ENCODE results near the gene DSP.
A peak's percentile ranks its signal among the peaks of the same experiment; 100 is the strongest.

DSP gene

DNA sequence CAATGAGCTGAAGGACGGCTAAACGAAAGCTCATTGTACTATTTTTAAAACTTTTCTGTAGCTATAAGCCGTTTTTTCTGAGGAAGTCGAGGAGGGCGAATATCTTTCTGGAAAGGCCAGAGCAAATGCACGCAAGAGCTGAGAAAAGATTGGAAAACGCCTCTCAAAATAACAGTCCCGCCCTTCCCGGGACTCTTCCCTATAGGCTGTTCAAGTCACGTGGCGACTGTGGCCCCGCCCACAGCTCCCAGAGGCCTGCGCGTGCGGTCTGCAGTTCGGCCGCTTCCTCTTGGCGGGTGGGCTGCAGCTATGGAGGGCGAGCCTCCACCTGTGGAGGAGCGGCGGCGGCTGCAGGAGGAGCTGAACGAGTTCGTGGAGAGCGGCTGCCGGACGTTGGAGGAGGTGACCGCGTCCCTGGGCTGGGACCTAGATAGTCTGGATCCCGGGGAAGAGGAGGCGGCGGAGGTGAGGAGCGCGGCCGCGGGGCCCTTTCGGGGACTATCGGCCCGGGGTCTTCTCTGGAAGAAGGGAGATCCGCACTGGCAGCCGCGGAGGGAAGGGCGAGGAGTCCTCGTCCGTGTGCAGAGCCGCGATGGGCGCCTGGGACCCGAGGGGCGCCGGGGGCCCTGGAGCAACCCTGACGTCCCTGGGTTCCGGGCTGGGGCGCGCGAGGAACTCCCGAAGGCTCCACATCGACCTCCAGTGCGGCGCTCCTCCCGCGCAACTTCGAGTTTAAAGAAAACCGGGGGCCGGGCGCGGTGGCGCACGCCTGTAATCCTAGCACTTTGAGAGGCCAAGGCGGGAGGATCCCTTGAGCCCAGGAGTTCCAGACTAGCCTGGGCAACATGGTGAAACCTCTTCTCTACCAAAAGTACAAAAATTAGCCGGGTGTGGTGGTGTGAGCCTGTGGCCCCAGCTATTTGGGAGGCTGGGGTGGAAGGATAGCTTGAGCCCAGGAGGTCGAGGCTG is 48.8 kb downstream of the DSP start, which contains the start of gene SNRNP48:
SNRNP48 (plus strand) TSS at position 250 of the 969 bp plus-strand sequence; CDS start at position 310, 60 bp downstream.
- H3K4me3 ChIP-seq (ENCODE audit: low read depth, low read length): peak within 1 kb of the TSS; percentile 82

DNA sequence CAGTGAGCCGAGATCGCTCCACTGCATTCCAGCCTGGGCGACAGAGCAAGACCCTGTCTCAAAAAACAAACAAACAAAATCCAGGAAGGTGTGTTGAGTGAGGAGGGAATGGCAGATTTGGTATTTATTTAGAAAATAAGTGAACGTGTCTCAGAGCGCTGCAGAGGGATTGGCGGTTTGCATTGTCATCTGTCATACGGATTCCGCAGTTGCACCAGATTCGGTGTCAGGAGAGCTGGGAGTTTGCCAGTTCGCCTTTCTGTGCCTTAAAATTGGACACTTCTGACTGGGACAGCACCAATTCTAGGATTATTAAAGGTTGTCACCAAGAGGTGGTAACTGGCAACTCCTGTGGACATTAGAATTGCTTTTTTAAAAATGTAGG is 49.4 kb downstream of the DSP start:
- peak overlapping the region; percentile 82 for H3K4me3 ChIP-seq (ENCODE audit: low read depth, low read length)

DNA sequence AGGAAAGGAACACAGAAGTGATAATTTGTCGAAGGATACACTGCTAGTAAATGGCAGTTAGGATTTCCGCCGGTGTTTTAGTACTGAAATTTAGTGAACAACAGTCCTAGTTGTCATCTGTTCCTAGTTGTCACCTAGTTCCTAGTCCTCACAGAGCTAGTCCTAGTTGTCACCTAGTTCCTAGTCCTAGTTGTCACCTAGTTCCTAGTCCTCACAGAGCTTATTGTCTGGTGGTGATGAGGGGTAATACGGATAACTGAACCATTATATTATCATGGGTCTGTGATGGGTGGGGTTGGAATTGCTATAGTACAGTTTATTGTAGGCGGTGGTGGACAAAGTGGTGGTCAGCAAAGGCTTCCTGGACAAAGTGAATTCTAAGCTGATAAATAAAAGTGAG is 50.3 kb downstream of the DSP start:
- no peak overlapping the region for H3K4me3 ChIP-seq (ENCODE audit: low read depth, low read length)

DNA sequence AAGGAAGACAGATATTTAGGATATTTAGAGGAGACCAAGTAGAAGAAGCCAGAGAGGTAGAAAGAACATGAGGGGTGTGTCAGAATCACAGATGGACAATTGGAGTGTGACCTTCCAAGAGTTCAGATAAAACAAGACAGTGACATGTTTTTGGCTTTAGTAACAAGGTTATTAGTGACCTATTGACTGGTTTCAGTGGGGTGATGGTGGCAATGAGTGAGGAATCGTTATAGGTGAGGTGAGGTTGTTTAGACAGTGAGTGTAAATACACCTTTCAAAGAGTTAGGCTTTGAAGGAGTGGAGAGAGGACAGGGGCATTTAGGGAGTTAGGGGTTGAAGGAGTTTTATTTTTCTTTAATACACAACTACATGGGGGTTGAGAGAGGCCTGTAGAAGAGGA is 51.8 kb downstream of the DSP start:
- no peak overlapping the region for H3K4me3 ChIP-seq (ENCODE audit: low read depth, low read length)

DNA sequence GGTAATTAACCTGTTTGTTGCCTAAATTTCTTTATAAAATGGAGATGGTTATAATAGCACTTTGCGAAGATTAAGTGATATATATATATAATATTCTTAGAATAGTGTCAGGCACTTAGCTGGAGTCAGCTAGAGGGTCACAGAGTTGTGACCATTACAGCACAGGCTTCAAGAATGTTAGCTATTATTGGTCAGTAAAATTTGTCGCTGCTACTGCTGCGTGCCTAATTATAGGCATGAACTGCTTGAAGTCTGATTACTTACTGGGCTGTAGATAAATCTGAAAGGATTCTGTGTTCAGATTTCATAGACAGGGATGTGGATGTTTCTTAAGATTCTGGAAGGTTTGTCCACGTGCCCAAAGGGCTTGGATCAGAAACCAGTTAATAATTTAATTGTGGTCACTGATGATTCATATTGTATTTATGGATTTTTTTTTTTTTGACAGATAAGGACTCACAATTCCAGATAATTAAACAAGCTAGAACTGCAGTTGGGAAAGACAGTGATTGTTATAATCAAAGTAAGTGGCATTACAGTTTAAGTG is 53.2 kb downstream of the DSP start:
- H3K4me3 ChIP-seq (ENCODE audit: low read depth, low read length): no peak overlapping the region

DNA sequence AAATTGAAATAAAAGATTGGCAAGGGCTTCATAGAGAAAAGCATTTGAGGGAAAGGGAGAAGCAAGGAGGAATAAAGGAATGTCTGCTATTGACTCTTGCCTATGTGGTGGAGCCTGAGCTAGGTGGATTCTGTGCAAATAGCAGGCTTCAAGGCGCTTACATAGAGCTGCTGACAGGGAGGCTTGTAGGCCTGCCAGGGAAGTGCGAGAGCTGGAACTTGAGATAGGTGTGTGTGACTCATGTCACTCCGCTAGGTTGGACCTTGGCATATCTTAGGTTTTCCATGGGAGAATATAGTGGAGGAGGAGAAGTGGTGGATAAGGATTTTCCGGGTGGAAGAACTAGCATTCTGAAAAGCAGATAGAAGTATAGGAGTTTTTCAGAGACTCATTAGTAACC is 62.5 kb downstream of the DSP start:
- H3K4me3 ChIP-seq (ENCODE audit: low read depth, low read length): no peak overlapping the region

DNA sequence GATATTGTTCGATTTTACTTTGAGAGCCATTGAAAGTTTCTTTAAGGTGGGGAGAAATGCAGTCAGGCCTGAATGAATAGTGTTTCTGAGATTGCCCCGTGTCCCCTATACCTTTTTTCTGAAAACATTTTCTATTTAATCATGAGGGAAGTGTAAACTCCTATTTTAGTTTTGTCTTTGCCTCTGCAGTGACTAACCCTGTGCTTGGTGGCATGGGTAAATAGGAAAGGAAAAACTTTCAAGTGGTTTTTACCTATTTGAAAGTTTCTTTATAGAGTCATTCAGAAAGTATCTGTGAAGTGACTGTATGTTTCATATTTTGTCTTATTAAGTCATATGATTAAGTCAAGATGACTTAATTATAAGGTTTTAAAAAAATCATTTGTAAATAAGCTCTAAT is 63.0 kb downstream of the DSP start:
- H3K4me3 ChIP-seq (ENCODE audit: low read depth, low read length): no peak overlapping the region

DNA sequence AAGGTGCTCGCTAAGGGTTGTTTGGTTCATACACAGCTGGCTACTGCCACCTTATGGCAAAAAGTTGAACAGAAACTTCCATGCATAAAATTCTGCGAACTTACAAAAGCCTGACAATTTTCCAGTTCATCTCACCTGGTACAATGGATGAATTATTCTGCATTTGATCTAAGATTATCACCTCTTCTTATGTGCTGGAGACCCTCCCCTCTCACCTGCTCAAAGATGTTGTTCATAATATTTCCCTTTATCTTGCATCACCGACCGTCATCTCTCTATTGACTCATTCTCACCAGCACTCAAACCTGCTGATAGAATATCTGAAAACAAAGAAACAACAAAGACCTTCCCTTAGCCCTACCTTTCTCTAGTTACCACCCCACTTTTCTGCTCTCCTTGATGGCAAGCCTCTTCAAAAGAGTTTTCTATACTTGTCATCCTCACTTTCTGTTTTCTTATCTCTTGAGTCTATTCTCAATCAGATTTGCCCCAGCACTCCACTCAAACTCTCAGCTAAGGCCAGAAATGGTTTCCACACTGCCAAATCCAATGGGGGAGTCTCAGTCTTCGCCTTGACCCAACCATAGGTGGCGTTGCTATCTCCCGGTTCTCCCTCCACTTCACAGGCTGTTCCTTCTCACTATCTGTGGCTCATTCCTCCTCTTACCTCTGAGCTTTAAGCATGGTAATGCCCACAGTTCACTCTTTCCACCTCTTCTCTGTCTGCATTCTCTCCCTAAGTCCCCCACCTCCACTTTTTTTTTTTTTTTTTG is 74.3 kb downstream of the DSP start:
- no peak overlapping the region for H3K4me3 ChIP-seq (ENCODE audit: low read depth, low read length)

DNA sequence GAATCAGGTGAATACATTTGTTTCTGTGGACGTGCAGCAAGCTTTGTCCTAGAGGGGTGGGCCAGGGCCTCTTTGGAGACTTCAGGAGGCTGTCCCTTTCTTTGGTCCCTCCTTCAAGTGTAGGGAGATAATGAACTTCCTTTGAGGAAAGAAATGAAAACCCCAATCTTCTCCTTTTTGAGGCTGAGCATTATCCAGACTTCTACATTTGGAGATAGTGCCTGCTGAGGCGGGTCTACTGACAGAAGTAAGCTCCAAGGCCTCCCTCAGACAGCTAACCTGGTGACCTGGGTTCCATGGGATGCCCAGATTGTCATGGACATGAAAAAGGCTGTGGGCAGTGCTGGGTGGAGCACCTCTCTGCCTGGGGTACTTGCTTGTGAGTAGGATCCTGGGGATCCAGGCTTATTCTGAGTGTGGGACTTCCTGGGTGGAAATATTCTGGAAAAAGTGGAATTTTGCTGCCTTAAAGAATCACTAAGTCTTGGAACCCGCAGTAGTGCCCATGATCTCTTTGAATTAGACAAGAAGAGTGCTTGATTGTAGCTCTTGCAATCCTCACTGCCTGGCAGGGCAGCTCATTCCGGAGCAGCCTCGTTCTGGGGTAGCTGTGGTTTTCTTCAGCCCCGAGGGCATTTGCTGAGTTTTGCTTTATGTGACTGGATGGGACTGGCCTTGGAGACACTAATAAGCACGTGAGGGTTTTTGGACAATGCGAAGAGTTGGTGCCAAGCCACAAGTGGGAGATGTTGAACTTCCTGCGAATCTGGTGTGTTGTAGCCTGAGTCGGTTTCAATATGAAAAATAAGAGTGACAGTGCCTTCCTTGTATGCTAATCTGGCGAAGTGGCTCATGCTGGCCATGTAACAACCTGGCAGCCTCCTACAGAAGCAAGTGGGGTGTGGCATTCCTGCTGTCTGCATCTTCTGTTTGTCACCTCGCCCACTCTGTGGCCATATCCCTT is 76.6 kb downstream of the DSP start:
- H3K4me3 ChIP-seq (ENCODE audit: low read depth, low read length): no peak overlapping the region

DNA sequence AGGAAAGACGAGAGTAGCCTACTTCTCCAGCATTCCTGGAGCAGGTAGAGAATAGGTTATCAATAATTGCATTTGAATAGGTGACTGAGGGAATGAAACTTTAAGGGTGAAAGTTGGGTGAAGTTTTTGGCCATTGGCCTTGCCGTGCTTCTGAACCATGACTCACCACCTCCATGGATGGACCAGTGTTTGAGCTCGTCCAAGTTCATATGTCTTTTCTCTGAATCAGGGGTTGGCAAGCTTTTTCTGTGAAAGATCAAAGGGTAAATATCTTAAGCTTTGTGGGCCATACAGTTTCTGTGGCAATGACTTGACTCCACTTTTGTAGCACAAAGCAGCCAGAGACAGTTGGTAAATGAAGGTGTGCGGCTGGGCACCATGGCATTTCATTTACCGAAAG is 80.3 kb downstream of the DSP start:
- no peak overlapping the region for H3K4me3 ChIP-seq (ENCODE audit: low read depth, low read length)

DNA sequence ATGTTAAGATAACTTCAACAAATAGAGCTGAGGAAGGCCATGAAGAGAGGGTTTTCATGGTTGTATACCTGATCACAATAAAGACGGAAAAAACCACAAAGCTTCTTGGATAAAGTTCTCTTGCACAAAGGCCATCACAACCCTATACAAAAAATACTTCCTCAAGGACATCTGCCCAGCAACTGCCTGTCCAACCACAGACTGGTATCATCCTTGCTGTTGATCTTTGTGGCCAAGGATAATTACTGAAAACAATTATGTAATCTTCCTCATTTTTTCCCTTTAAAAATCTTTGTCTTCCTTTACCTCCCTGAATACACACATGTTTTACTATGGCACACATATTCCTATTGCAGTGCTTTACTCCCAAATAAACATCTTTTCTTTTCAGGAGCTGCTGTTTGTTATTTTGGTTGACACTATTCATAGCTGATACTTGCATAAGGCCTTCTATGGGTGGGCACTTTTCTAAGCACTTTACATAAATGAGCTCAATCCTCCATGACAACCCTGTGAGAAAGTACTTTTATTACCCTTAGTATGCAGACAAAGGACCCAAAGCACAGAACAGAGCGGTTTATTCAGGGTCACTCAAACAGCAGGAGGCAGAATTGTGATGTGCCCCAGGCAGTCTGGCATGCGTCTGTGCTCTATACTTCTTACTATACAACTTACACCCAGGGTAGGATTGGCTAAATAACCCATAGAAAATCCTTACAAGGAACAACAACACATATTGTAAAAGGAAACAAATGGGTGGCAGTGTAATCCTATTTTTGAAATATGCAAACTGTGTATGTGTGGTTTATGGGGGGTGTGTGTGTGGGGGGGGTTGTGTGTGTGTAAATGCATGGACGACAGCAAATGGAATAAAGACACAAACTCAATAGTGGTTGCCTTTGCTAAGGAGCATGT is 83.6 kb downstream of the DSP start:
- H3K4me3 ChIP-seq (ENCODE audit: low read depth, low read length): no peak overlapping the region

DNA sequence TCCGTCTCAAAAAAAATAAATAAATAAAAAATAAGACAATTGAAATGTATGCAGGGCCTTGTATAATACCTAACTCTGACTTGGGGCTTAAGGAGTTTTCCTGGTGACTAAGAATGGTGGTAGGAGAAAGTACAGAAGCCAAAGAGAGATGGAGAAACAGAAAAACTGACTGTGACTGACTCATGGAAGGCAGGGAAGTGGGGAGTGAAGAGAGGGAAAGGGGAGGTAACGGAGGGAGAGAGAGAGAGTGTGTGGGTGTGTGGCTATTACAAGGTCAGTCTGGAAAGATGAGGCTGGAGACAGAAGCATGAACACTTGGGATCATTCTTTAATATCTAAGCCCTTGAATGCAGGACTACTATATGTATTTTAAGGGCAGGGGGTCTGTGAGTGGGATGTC is 87.0 kb downstream of the DSP start:
- no peak overlapping the region for H3K4me3 ChIP-seq (ENCODE audit: low read depth, low read length)

DNA sequence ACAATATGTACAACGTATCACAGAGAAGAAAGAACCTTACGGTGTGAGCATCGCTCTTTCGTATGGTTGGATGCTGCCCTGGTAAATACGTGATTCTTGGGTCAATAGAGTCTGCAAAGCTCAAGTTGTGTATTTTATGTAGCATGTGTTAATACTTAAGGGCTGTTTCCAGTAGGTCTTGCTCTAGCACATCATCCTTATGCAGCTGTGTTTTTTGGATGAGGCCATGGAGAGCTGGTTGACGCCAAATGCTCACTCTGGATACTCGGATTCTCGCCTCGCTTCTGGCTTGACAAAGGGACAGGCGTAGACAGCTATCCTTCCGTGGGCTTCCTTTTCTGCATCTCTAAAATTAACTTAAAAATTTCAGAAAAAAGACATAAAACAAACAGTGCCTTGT is 87.4 kb downstream of the DSP start:
- no peak overlapping the region for H3K4me3 ChIP-seq (ENCODE audit: low read depth, low read length)

DNA sequence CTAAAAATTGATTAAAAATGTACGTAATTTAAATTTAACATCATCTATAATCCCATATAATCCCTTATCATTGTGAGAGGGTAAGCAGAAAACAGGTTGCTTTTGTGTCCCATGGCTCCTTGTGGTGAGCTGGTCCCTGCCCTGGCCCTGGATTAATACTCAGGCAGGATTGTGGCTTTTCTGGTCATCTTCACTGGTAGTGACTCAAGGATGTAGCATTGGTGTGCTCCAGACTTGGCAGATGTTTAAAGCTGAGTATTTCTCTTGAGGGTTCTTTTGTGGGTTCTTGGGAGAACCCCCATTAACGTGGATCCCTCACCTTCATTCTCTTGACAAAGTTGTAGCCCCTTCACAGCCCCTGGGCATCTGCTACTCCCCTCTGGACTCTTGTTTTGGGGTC is 87.8 kb downstream of the DSP start:
- no peak overlapping the region for H3K4me3 ChIP-seq (ENCODE audit: low read depth, low read length)

DNA sequence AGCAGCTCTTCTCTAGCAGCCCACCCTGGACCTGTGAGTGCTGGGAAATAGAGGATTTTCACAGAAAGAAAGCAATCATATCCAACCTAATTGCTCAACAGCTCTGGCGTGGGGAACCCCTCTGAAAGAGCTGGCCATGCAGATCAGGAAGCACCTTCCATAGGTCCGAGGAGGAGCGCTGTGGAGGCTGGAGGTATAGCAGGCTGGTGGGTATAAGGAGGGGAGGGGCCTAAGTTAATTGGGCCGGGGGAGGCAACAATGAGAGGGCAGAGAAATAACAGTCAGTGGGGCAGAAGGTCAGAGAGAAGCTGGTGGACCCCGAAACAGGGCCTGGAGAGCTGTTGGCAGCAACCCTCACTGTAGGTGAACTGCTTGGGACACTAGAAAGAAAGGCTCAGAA is 89.3 kb downstream of the DSP start:
- no peak overlapping the region for H3K4me3 ChIP-seq (ENCODE audit: low read depth, low read length)

DNA sequence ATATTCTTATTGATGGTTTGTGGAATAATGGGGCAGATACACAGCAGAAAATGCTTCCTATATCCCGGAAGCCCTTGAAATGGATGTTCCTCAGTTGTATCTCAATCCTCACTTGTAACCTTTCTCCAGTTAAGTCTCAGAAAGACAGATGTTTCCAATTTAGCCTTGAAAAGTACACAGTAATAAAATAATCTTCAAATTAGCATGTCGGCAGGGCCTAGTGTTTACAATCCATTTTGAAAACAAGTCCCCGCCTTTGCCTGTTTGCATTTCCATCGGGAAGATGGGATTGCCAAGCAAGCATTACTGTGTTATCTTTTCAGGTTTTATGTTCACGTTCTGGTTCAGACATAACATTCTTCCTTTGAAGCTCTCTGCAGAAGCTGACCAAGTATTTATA is 90.0 kb downstream of the DSP start:
- no peak overlapping the region for H3K4me3 ChIP-seq (ENCODE audit: low read depth, low read length)

DNA sequence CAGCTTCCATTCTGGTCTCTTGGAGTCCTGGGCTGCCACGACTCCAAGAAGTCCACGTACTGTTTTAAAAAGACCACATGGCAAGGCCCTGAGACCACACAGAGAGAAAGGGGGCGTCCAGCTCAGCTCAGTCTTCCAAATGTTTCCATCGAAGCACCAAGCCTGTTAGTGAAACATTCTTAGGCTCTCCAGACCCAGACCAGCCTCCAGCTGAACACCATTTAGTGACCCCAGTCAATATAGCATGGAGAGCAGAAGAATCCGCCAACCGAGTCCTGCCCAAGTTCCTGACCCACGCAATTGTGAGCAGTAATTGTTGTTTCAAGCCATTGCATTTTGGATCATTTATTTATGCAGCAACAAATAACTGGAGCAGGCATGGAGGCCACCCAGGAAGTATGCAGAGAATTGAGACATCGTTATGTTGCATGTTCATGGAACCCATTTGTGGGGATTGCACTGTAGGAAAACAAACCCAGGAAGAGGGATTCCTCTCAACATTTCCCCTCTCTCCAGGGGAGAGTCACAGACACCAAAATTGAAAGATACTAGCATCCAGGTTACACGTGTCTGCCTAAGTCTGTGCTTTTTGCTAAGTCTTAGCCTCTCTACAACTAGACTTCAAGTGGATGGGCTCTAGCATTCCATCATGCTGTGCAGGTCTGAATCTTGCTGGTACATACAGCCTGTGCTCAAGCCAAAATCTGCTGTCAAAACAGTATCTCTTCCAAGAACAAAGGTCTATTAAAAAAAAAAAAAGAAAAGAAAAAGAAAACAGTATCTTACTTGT is 91.2 kb downstream of the DSP start:
- H3K4me3 ChIP-seq (ENCODE audit: low read depth, low read length): no peak overlapping the region

DNA sequence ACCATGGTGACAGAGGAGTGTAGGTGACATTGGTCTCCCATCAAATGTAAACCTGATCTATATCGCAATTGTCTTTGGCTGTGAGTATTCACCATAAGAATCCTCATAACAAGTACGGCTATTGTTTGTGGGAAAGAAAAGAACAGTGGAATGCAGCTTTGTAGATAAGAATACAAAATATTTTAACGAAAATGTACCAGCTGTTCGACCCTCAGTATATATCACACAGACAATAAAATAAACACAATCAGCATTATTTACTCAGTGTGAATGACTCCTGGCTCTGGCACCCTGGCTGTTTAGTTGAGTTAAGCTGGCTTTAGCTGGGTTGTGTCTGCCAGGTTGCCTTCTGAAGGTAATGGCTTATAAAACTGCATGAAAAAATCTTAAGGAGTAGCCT is 91.9 kb downstream of the DSP start:
- H3K4me3 ChIP-seq (ENCODE audit: low read depth, low read length): no peak overlapping the region

DNA sequence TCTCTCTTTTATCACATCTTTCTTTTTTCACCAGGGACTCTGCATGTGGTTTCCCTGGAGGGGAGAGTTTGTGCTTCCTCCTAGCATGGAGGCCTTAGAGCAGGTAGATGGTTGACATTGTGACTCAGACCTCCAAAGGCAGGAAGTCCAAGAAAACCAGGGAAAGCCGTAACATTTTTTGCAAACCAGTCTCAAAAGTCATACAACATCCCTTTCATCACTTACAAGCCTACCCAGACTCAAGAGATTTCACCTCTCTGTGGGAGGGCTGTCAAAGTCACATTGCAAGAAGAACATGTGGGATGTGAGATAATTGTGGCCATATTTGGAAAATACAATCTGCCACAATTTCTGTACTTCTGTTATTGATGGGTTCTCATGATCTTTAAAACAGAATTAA is 94.7 kb downstream of the DSP start:
- H3K4me3 ChIP-seq (ENCODE audit: low read depth, low read length): no peak overlapping the region
